ENCODE data around the gene HADHB. TPM values are rescaled to one million over a fixed set of nuclear protein-coding genes. Genes with fewer than 3 reads are reported as not detected.

Gene HADHB
- total RNA-seq, 2 donors from 2014 or later, result 119 to 130 TPM

- Histone ChIP-seq H3K4me3 (peak overlapping the region; percentile 78 to 84), H3K36me3 (no peaks in the 10 kb centered on the region), H3K4me1 (replicated peaks) (no peaks in the 10 kb centered on the region), H3K27me3 (replicated peaks; ENCODE audit: insufficient read depth) (no peaks in the 10 kb centered on the region), H3K9me3 (no peaks in the 10 kb centered on the region), H3K27ac (peak overlapping the region; percentile 95 to 97)
- WGBS, result under 1% methylated on average over 22 of the region's 22 CpGs
- no peak for DNase-seq (ENCODE audit: low spot score)
- intact Hi-C loops (cut with DNase I), result loop anchor here (5.0 kb wide), 1 partner anchor 104 kb away; the partner anchor contains the start of genes ADGRF3 and SELENOI
- TF ChIP-seq POLR2A (IDR thresholded peaks at IDR 0.05), result no peak
- TF ChIP-seq POLR2AphosphoS5 (IDR thresholded peaks at IDR 0.05), result no peak
- TF ChIP-seq CTCF (IDR thresholded peaks at IDR 0.05), result no peak
These were observed 1.1 kb upstream of the HADHB start for GRCh38 chr2:26243470-26244308.

- peak; percentile 24 for DNase-seq (ENCODE audit: low spot score)
- Histone ChIP-seq H3K27ac (peak overlapping the region; percentile 95 to 97), H3K4me1 (replicated peaks) (no peaks in the 10 kb centered on the region), H3K9me3 (no peaks in the 10 kb centered on the region), H3K4me3 (peak overlapping the region; percentile 78 to 84), H3K36me3 (no peaks in the 10 kb centered on the region), H3K27me3 (replicated peaks; ENCODE audit: insufficient read depth) (no peaks in the 10 kb centered on the region)
- intact Hi-C loops (cut with DNase I), result loop anchor here (5.0 kb wide), 1 partner anchor 52 kb away; no protein-coding TSS in a partner anchor
- TF ChIP-seq CTCF (IDR thresholded peaks at IDR 0.05) (no peak), POLR2AphosphoS5 (IDR thresholded peaks at IDR 0.05) (no peak), POLR2A (IDR thresholded peaks at IDR 0.05) (no peak)
- WGBS, result under 1% methylated on average over 21 of the region's 21 CpGs
These were observed 543 bp downstream of the HADHB start for GRCh38 chr2:26245231-26245732.

GRCh38 chr2:26245810-26246209, 1.1 kb downstream of the HADHB start:
- no peak for DNase-seq (ENCODE audit: low spot score)
- Histone ChIP-seq H3K27ac (no peak overlapping the region), H3K9me3 (no peaks in the 10 kb centered on the region), H3K36me3 (no peaks in the 10 kb centered on the region), H3K4me3 (peak overlapping the region; percentile 78 to 84), H3K4me1 (replicated peaks) (no peaks in the 10 kb centered on the region), H3K27me3 (replicated peaks; ENCODE audit: insufficient read depth) (no peaks in the 10 kb centered on the region)
- no peak for TF ChIP-seq POLR2AphosphoS5 (IDR thresholded peaks at IDR 0.05)
- no peak for TF ChIP-seq POLR2A (IDR thresholded peaks at IDR 0.05)
- no peak for TF ChIP-seq CTCF (IDR thresholded peaks at IDR 0.05)
- intact Hi-C loops (cut with DNase I), result loop anchor here (5.0 kb wide), 1 partner anchor 51 kb away; no protein-coding TSS in a partner anchor
- WGBS, result 30% methylated on average over 3 of the region's 3 CpGs

GRCh38 chr2:26246818-26247217, 2.1 kb downstream of the HADHB start:
- Histone ChIP-seq H3K9me3 (no peaks in the 10 kb centered on the region), H3K4me3 (no peak overlapping the region), H3K27me3 (replicated peaks; ENCODE audit: insufficient read depth) (no peaks in the 10 kb centered on the region), H3K36me3 (no peaks in the 10 kb centered on the region), H3K4me1 (replicated peaks) (no peaks in the 10 kb centered on the region), H3K27ac (no peak overlapping the region)
- TF ChIP-seq POLR2A (IDR thresholded peaks at IDR 0.05) (no peak), CTCF (IDR thresholded peaks at IDR 0.05) (no peak), POLR2AphosphoS5 (IDR thresholded peaks at IDR 0.05) (no peak)
- intact Hi-C loops (cut with DNase I), result loop anchor here (5.0 kb wide), 1 partner anchor 50 kb away; no protein-coding TSS in a partner anchor
- 77% methylated on average over 9 of the region's 9 CpGs for WGBS
- DNase-seq (ENCODE audit: low spot score), result no peak
